Endometrial microvascular endothelial cells (primary cell): ENCODE results near the gene CTSW. TPM values are rescaled to one million over a fixed set of nuclear protein-coding genes. Genes with fewer than 3 reads are reported as not detected.

ENCODE experiments used
- in situ Hi-C: cut with HindIII; loops from 2 replicates; pipeline ENCODE4 v1.10.0; 2017; ENCODE audit warnings: low sequenced_read_pairs, low pct_unique_long_range_greater_than_20kb; ENCODE audit errors: inconsistent ontology term
- total RNA-seq: library from RNA; depleted of rRNA; stranded (reverse); fragments of >200 nt; gene quantifications from one replicate; pipeline ENCODE4 v1.2.3, GENCODE V29; 2015; ENCODE audit errors: inconsistent ontology term

The CTSW gene
- total RNA-seq, 1 donor from 2014 or later = not detected

GRCh38 chr11:65895482-65895981 lies 15.9 kb downstream of the CTSW start:
- in situ Hi-C loops = no loop called here

- in situ Hi-C loops = no loop called here
Measured at GRCh38 chr11:65896034-65896999, 16.7 kb downstream of the CTSW start.

DNA sequence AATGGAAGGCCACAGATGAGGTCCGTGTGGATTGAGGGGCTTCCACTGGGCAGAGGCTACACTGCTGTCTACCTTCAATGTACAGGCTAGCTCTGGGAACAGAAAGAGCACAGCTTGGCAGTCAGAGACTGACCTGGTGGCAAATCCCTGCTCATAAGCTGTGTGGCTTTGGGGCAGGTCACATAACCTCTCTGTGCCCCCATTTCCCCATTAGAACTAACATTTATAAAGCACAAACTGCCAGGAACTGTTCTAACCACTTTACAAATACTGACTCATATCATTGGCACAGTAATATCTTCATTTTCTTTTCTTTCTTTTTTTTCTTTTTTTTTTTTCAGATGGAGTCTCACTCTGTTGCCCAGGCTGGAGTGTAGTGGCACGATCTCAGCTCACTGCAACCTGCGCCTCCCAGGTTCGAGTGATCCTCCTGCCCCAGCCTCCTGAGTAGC lies 17.4 kb downstream of the CTSW start:
- in situ Hi-C loops = no loop called here

DNA sequence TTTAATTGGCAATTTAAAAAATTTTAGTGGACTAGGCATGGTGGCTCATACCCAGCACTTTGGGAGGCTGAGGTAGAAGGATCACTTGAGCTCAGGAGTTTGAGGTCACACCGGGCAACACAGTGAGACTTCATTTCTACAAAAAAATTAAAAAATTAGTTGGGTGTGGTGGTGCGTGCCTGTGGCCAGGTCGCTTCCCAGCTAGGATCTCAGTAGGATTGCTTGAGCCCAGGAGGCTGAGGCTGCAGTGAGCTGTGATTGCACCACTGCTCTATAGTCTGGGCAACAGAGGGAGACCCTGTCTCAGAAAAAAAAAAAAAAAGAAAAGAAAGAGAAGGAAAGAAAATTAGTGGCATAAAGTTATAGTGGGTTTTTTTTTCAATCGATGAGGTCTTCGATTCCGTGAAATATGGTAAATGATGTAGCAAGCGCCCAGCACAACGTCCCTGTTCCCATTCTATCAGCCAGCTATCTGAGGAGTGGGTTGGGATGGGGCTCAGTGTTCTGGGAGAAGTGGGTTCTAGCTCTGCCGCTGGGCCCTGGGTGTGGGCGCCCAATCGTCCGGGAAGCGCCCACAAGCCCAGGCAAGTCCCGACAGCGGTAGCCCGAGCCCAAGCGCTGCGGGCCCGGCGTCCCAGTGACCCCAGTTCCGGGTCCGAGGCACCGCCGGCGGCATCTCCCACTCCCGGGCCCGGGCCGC lies 19.2 kb downstream of the CTSW start:
- in situ Hi-C loops = no loop called here

GRCh38 chr11:65899356-65900124 lies 19.9 kb downstream of the CTSW start:
- in situ Hi-C loops = no loop called here

- in situ Hi-C loops = no loop called here
Measured at GRCh38 chr11:65900125-65900898, 20.7 kb downstream of the CTSW start, which contains the start of gene FOSL1. FOSL1 (minus strand) TSS chr11:65900388; CDS start chr11:65900339, 49 bp downstream.

- in situ Hi-C loops = no loop called here
Measured at GRCh38 chr11:65900899-65901180, 21.2 kb downstream of the CTSW start.

DNA sequence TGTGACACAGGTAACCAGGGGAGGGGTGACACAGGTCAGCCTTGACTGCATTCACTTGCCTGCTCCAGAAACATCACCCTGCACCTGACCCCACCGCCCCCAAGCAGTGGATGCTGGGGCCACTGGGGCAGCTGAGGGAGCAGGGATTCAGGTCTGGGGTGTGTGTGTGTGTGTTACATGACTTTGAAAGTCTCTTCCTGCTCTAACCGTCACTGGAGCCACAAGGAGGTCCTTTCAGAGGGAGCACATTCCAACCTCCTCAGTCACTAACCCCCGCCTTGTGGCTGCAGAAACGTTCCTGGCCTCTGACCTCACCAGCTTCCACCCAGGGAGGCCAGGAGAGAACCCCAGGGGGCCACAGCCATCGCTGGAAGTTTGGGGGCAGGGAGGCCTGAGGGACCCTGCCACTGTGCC lies 23.4 kb downstream of the CTSW start:
- in situ Hi-C loops = no loop called here

DNA sequence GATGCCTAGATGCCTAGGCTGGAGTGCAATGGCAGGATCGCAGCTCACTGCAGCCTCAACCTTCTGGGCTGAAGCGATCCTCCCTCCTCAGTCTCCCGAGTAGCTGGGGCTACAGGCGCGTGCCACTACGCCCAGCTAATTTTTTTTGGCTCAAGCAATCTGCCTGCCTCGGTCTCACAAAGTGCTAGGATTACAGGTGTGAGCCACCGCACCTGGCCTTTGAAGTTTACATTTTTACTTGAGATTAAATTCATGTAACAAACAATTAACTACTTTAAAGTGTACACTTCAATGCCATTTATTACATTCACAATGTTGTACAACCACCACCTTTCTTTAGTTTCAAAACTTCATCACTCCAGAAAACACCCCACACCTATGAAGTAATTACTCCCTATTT lies 24.1 kb downstream of the CTSW start:
- in situ Hi-C loops = no loop called here

- in situ Hi-C loops = no loop called here
Measured at GRCh38 chr11:65906602-65907001, 27.0 kb downstream of the CTSW start.

DNA sequence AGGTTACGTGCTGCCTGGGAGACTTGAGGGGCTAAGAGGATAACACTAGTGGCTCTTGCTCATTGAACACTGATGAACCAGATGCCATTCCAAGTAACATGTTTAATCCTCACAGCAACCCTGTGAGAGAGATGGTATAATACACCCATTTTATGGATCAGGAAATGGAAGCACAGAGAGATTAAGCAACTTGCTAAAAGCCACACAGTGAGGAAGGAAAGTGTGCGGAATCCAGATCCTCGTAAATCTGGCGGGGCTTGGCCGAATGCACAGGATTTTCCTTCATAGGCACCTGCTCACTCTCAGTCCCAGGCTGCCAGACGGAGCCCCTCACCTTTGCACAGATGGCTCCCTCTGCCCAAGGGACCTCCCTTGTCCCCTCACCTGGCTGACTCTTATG lies 28.2 kb downstream of the CTSW start:
- in situ Hi-C loops = no loop called here

DNA sequence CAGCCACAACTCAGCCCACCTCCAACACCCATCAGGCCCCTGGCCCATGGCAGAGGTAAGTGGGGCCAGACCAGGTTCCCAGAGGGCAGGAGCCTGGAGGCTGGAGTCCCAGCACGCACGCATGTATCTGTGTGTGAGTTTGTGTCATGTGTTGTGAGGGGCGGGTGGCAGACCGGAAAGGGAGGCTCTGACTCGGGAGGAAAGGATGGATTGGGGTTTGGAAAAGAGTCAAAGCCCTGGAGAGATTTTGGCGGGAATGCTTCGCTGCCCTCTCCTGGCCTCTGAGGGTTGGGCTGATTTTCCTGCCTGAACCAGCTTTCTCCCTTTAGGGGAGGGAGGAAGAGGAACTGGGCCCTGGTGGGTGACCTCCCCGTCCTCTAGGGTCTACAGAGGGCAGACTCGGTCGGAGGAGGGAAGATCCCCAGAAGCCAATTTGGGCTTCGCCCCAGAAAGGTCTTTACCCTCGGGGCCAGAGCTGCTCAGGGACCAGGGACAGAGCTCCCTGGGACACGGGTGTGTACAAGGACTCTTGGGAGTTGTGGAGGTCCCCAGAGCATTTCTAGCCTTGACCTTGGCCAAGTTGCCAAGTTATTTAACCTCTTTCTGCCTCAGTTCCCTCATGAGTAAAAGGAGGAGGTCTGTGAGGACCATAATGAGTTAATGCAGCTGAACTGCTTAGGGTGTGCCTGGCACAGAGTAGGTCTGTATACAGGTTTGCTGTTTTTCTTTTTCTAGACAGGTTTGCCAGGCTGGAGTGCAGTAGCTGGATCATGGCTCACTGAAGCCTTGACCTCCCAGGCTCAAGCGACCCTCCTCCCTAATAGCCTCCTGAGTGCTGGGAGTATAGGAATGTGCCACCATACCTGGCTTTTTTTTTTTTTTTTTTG lies 32.3 kb downstream of the CTSW start:
- in situ Hi-C loops = no loop called here

DNA sequence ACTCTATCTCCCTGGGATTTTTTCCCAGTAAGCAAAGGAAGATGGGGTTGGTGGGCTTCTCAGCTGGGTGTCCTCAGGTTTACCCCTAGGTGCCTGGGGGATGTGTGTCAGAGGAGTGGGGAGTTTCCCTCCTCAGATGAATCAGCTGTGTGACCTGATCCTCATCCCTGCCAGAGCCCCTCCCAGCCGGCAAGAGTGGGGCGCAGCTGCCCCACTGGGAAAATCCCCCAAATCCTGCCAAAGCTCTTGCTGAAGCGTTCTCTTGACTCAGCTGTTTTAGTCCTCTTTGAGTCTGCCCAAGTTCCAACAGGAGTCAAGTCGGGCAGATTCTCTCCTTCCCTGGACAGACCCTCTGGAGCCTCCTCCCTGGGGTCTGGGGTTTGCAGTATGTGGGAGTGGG lies 33.2 kb downstream of the CTSW start:
- in situ Hi-C loops = no loop called here

DNA sequence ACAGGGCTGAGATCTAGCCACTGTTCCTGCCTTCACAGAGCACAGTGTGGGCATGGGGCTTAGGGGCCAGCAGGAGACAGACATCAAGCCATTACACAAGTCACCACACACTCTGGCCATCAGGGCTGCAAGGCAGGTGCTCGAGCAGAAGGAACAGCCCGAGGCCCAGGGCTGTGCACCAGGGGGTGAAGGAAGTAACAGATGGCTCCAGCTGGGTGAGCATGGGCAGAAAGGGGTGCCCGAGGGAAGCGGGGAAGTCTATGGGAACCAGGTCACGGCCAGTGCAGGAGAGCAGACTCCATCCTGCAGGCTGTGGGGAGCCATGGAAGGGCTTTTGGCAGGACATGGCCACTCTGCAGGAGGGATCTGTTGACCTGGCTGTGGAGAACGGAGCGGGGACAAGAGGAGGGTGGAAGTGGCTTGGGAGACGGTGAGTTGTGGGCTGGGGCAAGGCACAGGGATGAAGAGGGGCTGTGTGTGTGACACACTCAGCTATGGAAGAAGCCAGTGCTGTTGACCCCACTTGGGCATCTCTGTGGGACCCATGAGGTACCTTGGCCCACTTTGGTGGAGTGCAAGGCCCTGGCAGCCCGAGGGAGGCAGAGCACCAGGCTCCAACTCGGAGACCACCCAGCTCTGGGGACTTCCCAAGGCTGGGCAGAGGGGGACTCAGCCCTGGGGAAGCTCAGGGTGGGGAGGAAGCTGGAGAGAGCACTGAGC lies 35.6 kb downstream of the CTSW start:
- in situ Hi-C loops = no loop called here

DNA sequence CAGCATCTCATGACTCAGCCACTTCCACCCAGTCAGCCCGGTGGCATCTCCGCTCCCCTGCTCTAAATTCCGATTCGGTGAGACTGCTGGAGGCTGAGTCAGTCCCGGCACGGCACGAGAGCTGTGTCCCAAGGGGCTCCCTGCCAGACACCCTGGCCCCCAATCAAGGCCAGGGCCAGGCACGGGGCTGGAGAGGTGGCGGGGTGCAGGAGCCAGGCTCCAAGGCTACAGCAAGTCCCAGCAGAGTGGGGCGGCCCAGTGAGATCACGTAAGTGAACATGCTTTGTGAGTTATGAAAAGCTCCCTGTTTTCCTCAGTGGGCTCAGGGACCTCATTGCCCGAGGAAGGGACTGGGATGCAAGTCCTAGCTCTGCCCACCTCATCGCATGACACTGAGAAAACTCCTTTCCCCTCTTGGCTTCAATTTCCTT lies 36.2 kb downstream of the CTSW start:
- in situ Hi-C loops = no loop called here

DNA sequence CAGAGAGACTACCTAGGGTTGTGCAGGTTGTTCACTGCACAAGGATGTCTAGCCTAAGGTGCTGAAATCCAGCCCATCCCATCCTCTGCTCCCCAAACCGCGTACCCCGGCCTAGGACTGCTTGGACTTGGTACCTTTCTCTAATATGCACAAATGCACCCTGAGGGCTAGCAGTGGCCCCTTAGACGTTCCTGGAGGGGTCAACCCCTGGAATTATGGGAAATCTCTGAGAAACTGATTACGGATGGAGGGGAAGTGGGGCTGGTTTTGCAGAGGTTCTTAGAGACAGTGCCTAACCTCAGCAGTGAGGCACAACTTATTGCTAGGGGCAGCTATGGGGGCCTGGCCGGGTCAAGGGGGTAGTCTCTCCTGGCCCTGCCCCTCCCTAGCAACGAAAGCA lies 36.8 kb downstream of the CTSW start:
- in situ Hi-C loops = no loop called here

DNA sequence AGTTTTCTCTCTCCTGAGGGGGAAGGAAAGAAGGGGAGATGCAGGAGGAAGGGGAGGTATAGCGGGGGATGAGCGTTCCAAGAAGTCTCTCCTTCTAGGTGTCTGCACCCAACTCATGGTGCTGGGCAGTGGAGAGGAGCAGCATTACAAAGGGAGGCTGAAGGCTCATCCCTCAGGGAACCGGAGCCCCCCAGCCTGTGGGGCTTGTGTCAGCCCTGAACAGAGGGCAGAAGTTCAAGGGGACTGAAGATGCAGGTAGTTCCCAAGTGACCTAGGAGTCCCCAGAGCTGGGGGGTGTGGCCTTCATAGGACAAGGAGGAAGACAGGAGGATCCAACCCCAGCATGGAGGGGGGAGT lies 37.4 kb downstream of the CTSW start:
- in situ Hi-C loops = no loop called here
